ENCODE results near the gene SSTR3.
"Not testable (repeated sequence)": the region's sequence is repeated elsewhere in the genome, so short reads cannot be mapped to it uniquely, and the experiment has no call there.

Gene SSTR3

DNA sequence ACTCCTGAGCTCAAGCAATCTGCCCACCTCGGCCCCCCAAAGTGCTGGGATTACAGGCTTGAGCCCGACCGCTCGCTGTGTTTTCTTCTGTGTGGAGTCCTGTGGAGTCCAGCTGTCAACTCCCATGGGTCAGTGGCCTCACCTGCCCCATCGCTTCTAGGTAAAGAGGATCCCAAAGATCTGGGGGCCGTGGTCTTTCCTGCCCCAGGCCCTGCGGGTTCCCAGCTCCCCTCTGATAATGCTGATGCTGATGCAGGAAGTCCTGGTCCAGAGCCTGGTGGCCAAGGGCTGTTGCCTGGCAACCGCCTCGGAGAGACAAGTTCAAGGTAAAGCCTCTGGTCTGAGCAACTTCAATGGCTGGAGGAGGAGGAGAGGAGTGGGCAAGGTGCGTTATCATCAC is 9.6 kb downstream of the SSTR3 start:
- H3K36me3 ChIP-seq (ENCODE audit: control insufficient read depth, insufficient read depth, low read length): no peaks in the 10 kb centered on the region
- H3K27me3 ChIP-seq (ENCODE audit: insufficient read depth, low read length, poor library complexity): no peaks in the 10 kb centered on the region
- no peak overlapping the region for H3K56ac ChIP-seq (ENCODE audit: low read length)
- no peak overlapping the region for H3K4ac ChIP-seq (ENCODE audit: low read depth, low read length)
- H3K18ac ChIP-seq (ENCODE audit: low read length): no peak overlapping the region
- no peak overlapping the region for H2BK5ac ChIP-seq (ENCODE audit: low read length)
- no peak overlapping the region for H3K9ac ChIP-seq (ENCODE audit: low read length)
- peaks cover 2% of the 10 kb centered on the region for H3K79me1 ChIP-seq (ENCODE audit: low read length)
- H2BK120ac ChIP-seq (ENCODE audit: low read depth, low read length): no peak overlapping the region
- no peak overlapping the region for H3K4me2 ChIP-seq (ENCODE audit: low read length)
- no peak overlapping the region for H3K4me3 ChIP-seq (ENCODE audit: low read length)
- H3K79me2 ChIP-seq (ENCODE audit: control insufficient read depth, insufficient read depth, low read length): no peaks in the 10 kb centered on the region
- no peak overlapping the region for H4K5ac ChIP-seq (ENCODE audit: low read length)
- H2BK15ac ChIP-seq (replicated peaks; ENCODE audit: low read depth): no peak overlapping the region
- H2AK5ac ChIP-seq (ENCODE audit: low read length): no peak overlapping the region
- peak; percentile 17 for DNase-seq
- no peak overlapping the region for H4K8ac ChIP-seq (ENCODE audit: low read depth, low read length)
- no peak overlapping the region for H3K23ac ChIP-seq (ENCODE audit: low read length)
- WGBS (ENCODE audit: extremely low coverage, insufficient coverage, low lambda C conversion rate): no CpG with 5 or more reads among the region's 10 CpGs
- peaks cover 5% of the 10 kb centered on the region for H3K4me1 ChIP-seq (ENCODE audit: control insufficient read depth, low read depth, low read length)
- H3K27ac ChIP-seq (ENCODE audit: low read depth, low read length): no peak overlapping the region

DNA sequence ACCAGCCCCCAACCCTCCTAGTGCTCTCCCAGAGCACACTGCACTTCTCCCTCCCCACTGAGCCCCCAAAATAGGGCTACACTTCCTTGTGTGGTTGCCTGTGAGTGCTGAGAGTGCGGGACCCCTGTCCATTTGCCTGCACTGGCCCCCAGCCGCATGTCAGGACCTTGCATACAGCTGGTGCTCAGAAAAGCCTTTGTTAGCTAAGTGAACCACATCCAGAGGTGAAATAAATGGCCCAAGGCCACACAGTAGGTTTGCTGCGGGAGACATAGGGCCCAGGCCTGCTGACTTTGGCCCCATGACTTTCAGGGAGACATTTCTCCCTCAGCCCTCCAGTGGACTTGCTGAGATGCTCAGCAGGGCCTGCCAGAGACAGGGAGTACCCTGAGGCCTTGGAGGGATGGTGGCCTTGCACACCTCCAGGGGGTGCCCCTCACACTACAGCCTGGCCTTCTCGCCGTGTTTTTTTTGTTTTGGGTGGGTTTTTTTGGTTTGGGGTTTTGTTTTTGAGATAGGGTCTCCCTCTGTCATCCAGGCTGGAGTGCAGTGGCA is 10.2 kb downstream of the SSTR3 start:
- no peak overlapping the region for H3K4ac ChIP-seq (ENCODE audit: low read depth, low read length)
- H3K4me2 ChIP-seq (ENCODE audit: low read length): no peak overlapping the region
- H4K5ac ChIP-seq (ENCODE audit: low read length): no peak overlapping the region
- no peak overlapping the region for H2BK15ac ChIP-seq (replicated peaks; ENCODE audit: low read depth)
- no peak overlapping the region for H3K9ac ChIP-seq (ENCODE audit: low read length)
- WGBS (ENCODE audit: extremely low coverage, insufficient coverage, low lambda C conversion rate): no CpG with 5 or more reads among the region's 5 CpGs
- no peak overlapping the region for H3K27ac ChIP-seq (ENCODE audit: low read depth, low read length)
- no peaks in the 10 kb centered on the region for H3K36me3 ChIP-seq (ENCODE audit: control insufficient read depth, insufficient read depth, low read length)
- peaks cover 2% of the 10 kb centered on the region for H3K79me1 ChIP-seq (ENCODE audit: low read length)
- peak overlapping the region; percentile 42 for H3K56ac ChIP-seq (ENCODE audit: low read length)
- DNase-seq: no peak
- H3K4me1 ChIP-seq (ENCODE audit: control insufficient read depth, low read depth, low read length): peaks cover 9% of the 10 kb centered on the region
- no peak overlapping the region for H2BK120ac ChIP-seq (ENCODE audit: low read depth, low read length)
- no peak overlapping the region for H3K4me3 ChIP-seq (ENCODE audit: low read length)
- H3K18ac ChIP-seq (ENCODE audit: low read length): no peak overlapping the region
- H4K8ac ChIP-seq (ENCODE audit: low read depth, low read length): no peak overlapping the region
- H3K27me3 ChIP-seq (ENCODE audit: insufficient read depth, low read length, poor library complexity): no peaks in the 10 kb centered on the region
- H3K23ac ChIP-seq (ENCODE audit: low read length): no peak overlapping the region
- no peak overlapping the region for H2BK5ac ChIP-seq (ENCODE audit: low read length)
- H3K79me2 ChIP-seq (ENCODE audit: control insufficient read depth, insufficient read depth, low read length): no peaks in the 10 kb centered on the region
- no peak overlapping the region for H2AK5ac ChIP-seq (ENCODE audit: low read length)

DNA sequence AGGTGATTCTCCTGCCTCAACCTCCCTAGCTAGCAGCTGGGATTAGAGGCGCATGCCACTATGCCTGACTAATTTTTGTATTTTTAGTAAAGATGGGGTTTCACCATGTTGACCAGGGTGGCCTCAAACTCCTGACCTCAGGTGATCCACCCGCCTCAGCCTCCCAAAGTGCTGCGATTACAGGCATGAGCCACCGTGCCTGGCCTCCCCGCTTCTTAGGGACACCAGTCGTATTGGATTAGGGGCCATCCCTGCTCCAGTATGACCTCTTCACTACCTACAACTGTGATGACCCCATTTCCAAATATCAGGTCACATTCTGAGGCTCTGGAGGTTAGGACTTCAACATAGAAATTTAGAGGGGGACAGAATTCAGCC is 10.8 kb downstream of the SSTR3 start:
- not testable (repeated sequence) for H3K4ac ChIP-seq (ENCODE audit: low read depth, low read length); H3K23ac ChIP-seq (ENCODE audit: low read length); H2BK120ac ChIP-seq (ENCODE audit: low read depth, low read length); H3K9ac ChIP-seq (ENCODE audit: low read length); H2BK15ac ChIP-seq (replicated peaks; ENCODE audit: low read depth); H3K79me2 ChIP-seq (ENCODE audit: control insufficient read depth, insufficient read depth, low read length); H3K36me3 ChIP-seq (ENCODE audit: control insufficient read depth, insufficient read depth, low read length); H4K8ac ChIP-seq (ENCODE audit: low read depth, low read length); H3K27ac ChIP-seq (ENCODE audit: low read depth, low read length); H3K79me1 ChIP-seq (ENCODE audit: low read length); H4K5ac ChIP-seq (ENCODE audit: low read length); H3K18ac ChIP-seq (ENCODE audit: low read length); H3K4me2 ChIP-seq (ENCODE audit: low read length); H2BK5ac ChIP-seq (ENCODE audit: low read length); H3K27me3 ChIP-seq (ENCODE audit: insufficient read depth, low read length, poor library complexity); DNase-seq; H3K4me3 ChIP-seq (ENCODE audit: low read length); H2AK5ac ChIP-seq (ENCODE audit: low read length)
- WGBS (ENCODE audit: extremely low coverage, insufficient coverage, low lambda C conversion rate): no CpG with 5 or more reads among the region's 6 CpGs
- Histone ChIP-seq H3K4me1 (ENCODE audit: control insufficient read depth, low read depth, low read length) (peaks cover 11% of the 10 kb centered on the region), H3K56ac (ENCODE audit: low read length) (peak overlapping the region; percentile 42)

GRCh38 chr22:37199760-37200108 is 12.5 kb downstream of the SSTR3 start:
- no peak for DNase-seq
- Histone ChIP-seq H2BK5ac (ENCODE audit: low read length) (no peak overlapping the region), H3K18ac (ENCODE audit: low read length) (no peak overlapping the region), H3K27ac (ENCODE audit: low read depth, low read length) (no peak overlapping the region), H3K27me3 (ENCODE audit: insufficient read depth, low read length, poor library complexity) (no peaks in the 10 kb centered on the region), H3K56ac (ENCODE audit: low read length) (peak overlapping the region; percentile 84), H3K4me1 (ENCODE audit: control insufficient read depth, low read depth, low read length) (peaks cover 14% of the 10 kb centered on the region), H3K4ac (ENCODE audit: low read depth, low read length) (no peak overlapping the region), H3K79me2 (ENCODE audit: control insufficient read depth, insufficient read depth, low read length) (no peaks in the 10 kb centered on the region), H4K8ac (ENCODE audit: low read depth, low read length) (no peak overlapping the region), H3K36me3 (ENCODE audit: control insufficient read depth, insufficient read depth, low read length) (no peaks in the 10 kb centered on the region), H2AK5ac (ENCODE audit: low read length) (no peak overlapping the region), H4K5ac (ENCODE audit: low read length) (no peak overlapping the region), H3K4me2 (ENCODE audit: low read length) (peak overlapping the region; percentile 52), H3K23ac (ENCODE audit: low read length) (no peak overlapping the region), H3K9ac (ENCODE audit: low read length) (peak overlapping the region; percentile 57), H2BK120ac (ENCODE audit: low read depth, low read length) (no peak overlapping the region), H2BK15ac (replicated peaks; ENCODE audit: low read depth) (no peak overlapping the region), H3K79me1 (ENCODE audit: low read length) (peaks cover 2% of the 10 kb centered on the region), H3K4me3 (ENCODE audit: low read length) (no peak overlapping the region)
- WGBS (ENCODE audit: extremely low coverage, insufficient coverage, low lambda C conversion rate): no CpG with 5 or more reads among the region's 12 CpGs

DNA sequence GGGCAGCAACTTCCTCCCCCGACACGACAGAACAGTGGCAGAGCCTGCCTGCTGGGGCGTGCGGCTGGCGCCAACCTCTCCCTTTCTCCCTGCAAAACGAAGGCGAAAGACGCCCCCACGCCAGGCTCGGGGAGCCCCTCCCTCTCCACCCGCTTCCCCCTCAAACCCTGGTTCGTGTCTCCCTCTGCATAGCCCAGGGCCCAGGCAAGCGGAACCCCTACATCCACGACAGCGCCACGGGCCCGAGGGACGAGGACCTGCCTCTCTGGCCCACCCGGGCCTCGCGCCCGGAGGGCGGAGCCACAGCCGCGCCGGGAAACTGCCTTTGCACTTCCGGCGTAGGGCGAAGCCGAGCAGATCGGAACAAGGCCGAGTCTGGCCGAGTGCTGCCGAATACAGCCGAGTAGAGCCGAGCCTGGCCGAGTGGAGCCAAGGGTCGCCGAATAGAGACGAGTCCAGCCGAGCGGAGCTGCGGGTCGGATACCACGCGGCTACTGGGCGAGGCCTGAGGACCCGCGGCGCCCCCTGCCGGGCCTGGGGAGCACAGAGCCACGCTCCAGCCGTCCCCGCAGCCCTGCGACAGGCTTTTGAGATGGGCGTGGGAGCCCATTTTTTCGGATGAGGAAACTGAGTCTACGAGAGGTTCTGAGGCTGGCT is 13.0 kb downstream of the SSTR3 start:
- Histone ChIP-seq H2AK5ac (ENCODE audit: low read length) (no peak overlapping the region), H3K4me3 (ENCODE audit: low read length) (peak overlapping the region; percentile 42), H4K5ac (ENCODE audit: low read length) (peak overlapping the region; percentile 47), H3K4ac (ENCODE audit: low read depth, low read length) (peak overlapping the region; percentile 82), H4K8ac (ENCODE audit: low read depth, low read length) (peak overlapping the region; percentile 76), H2BK15ac (replicated peaks; ENCODE audit: low read depth) (no peak overlapping the region), H3K56ac (ENCODE audit: low read length) (peak overlapping the region; percentile 92), H3K79me2 (ENCODE audit: control insufficient read depth, insufficient read depth, low read length) (no peaks in the 10 kb centered on the region), H3K27ac (ENCODE audit: low read depth, low read length) (peak overlapping the region; percentile 79), H3K4me1 (ENCODE audit: control insufficient read depth, low read depth, low read length) (peaks cover 14% of the 10 kb centered on the region), H3K18ac (ENCODE audit: low read length) (peak overlapping the region; percentile 47), H3K79me1 (ENCODE audit: low read length) (peaks cover 2% of the 10 kb centered on the region), H2BK5ac (ENCODE audit: low read length) (peak overlapping the region; percentile 24), H3K23ac (ENCODE audit: low read length) (peak overlapping the region; percentile 32), H3K4me2 (ENCODE audit: low read length) (peak overlapping the region; percentile 86), H3K9ac (ENCODE audit: low read length) (peak overlapping the region; percentile 99), H2BK120ac (ENCODE audit: low read depth, low read length) (peak overlapping the region; percentile 19), H3K27me3 (ENCODE audit: insufficient read depth, low read length, poor library complexity) (no peaks in the 10 kb centered on the region), H3K36me3 (ENCODE audit: control insufficient read depth, insufficient read depth, low read length) (no peaks in the 10 kb centered on the region)
- WGBS (ENCODE audit: extremely low coverage, insufficient coverage, low lambda C conversion rate): no CpG with 5 or more reads among the region's 58 CpGs
- peak; percentile 98 for DNase-seq
